NCI-H2171 (cell line): Measurements from ENCODE around the gene STARD5.
"Not testable (repeated sequence)": the region's sequence is repeated elsewhere in the genome, so short reads cannot be mapped to it uniquely, and the experiment has no call there.

Source experiments
- DNase-seq: peaks from one replicate; lab custom pipeline; 2025; lab: John Stamatoyannopoulos, UW

STARD5 gene

DNA sequence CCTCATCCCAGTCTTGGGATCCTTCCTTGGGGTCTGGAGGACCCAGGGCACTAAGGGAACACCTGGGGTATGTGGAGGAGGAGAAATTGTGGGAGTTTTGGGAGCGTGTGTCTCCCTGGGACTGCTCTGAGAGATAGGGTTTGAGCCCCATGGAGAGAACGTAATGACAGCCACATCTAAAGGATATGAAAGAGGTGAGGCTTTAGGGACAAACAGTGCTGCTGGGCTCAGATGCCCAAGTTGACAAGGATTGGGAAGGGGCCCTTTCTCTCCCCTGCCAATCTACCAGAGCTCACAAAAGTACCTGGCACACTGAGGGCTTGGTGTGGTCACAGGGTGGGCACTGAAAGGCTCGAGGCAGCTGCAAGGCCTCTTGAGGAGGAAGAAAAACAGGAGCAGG is 13.3 kb upstream of the STARD5 start:
- DNase-seq: no peak

DNA sequence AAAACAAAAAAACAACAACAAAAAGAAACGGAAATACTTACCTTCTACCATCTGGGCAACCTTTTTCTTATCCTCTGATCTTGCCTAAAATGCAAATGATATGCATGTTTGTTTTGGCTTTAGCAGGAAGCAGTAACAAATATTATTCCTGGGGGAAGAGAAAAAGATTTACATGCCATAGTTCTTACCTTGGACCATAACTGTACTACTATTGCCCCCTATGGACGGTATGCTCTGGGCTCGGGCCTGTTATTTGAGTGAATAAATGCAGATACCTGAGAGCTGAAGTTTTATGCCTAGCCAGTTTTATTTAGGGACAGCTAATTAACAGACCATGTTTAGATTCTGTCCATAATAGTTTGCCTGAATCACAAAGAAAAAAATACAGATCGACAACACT is 12.6 kb upstream of the STARD5 start:
- no peak for DNase-seq

GRCh38 chr15:81335631-81336030 is 11.7 kb upstream of the STARD5 start:
- no peak for DNase-seq

GRCh38 chr15:81334768-81335435 is 11.0 kb upstream of the STARD5 start:
- no peak for DNase-seq

GRCh38 chr15:81333363-81333762 is 9.4 kb upstream of the STARD5 start:
- no peak for DNase-seq

- DNase-seq: no peak
These were observed 8.4 kb upstream of the STARD5 start for GRCh38 chr15:81332326-81332725.

- no peak for DNase-seq
These were observed 7.7 kb upstream of the STARD5 start for GRCh38 chr15:81331600-81331999.

DNA sequence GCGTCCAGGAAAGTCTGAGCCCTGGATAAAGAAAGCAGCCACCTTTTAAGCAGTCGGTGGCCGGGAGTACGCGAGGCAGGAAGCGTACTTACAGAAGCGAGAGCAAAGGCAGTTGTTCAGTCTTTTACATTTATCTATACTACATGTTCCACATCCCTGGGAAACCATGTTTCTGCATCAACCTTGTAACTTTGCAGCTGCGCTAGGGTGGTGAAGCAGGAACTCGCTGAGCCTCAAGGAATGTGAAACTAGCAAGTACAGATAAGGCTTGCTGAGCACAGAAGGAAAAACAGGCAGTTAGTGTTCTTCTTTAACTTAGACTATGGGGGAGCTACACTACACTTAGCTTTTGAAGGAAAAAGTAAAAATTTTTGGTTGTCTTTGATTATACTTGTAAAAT is 7.2 kb upstream of the STARD5 start:
- DNase-seq: not testable (repeated sequence)

DNA sequence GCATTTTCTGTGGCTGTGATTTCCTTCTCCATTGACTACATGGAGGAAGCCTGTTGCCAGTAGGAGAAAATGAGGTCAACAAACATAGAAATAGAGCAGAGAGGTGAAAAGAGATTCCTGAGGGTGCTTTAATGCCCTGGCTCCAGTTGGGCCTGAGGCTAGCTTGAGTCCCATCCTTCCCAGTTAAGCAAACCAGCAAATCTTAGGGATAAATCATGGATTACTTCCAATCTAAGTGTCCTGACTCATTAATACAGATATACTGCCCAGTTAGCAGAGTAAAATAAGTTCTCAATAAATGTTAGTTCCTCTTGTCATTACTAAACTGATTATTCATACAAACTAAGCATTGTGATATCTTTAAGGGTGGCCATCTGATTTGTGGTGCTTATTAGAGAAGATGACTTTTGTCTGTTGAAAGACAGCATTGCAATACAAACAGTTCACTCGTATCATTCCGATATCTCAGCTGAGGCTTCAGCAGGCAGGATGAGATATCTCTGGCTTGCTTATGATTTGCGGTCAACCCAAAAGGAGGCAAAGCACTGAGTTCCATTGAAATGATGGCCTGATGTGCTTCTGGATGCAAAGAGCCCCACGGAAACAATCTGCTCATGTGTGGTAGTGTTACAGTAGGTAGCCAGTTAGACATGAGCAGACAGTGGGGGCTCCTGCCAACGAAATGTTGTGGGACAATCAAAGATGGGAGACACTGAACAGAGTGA is 6.6 kb upstream of the STARD5 start:
- no peak for DNase-seq

- DNase-seq: no peak
These were observed 5.5 kb upstream of the STARD5 start for GRCh38 chr15:81329446-81329845.

DNA sequence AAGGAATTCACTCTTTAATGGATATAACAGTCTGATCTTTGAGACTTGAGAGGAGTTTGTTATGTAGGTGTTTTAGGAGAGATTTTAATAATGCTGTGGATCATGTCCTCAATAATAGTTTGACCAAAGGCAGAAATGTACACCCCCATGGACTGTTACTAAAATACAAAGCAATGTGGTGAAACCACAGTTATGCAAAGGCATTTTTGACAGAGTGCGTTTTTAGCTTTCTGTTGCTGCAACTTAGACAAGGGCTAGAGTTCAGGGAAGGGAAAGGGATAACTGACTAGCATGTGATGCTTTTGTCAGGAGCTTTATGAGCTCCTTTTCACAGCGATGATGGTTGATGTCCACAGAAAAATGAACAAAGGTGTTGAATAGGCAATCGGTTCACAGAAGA is 3.6 kb upstream of the STARD5 start:
- no peak for DNase-seq

DNA sequence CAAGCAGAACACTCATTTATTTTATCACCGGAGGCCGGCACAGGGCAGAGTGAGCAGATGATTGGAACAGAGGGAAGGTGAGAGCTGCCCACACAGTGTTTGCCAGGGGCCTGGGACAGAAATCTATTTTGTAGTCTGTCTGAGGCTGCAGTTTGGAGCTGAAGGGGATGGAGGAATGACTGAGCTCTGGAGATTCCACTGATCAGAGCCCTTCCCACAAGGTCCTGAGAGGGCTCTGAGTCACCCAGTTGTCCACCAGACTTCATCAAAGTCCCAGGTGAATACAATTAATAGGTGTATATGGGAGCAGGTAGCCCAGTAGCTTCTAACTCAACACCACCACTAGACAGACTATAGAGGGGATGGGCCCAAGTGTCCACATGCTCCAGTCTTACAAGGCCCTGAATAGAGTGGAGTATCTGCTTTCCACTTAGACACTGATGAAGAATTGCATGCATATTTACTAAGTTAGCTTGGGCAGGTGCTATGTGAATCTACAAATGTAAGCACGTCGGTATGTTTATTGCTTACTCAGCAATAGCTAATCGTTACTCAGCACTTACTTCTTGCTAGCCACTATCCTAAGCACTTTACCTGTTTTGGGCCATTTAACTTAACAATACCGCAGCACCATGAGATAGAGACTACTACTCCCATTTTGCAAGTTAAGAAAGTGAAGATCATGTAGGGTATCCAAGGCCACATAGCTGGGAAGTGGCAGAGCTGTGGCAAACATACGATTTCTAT is 2.7 kb upstream of the STARD5 start:
- DNase-seq: no peak

DNA sequence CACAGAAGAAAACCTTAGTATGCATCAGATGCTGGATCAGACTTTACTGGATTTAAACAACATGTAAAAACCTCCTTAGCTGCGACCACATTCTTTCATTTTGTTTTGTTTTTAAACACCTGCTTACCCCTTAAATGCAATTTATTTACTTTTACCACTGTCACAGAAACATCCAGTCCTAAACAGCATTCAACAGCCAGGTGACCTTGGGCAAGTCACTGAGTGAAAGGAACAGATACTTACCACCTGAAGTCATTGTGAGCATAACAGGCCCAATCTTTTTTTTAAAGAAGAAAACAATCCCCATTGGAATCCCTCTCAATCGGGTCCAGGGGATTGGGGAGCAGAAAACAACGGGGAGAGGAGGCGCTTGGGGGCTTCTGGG is 390 bp downstream of the STARD5 start:
- no peak for DNase-seq

GRCh38 chr15:81322676-81323253 is 1.2 kb downstream of the STARD5 start:
- DNase-seq: no peak

GRCh38 chr15:81321667-81322066 is 2.3 kb downstream of the STARD5 start:
- no peak for DNase-seq

DNA sequence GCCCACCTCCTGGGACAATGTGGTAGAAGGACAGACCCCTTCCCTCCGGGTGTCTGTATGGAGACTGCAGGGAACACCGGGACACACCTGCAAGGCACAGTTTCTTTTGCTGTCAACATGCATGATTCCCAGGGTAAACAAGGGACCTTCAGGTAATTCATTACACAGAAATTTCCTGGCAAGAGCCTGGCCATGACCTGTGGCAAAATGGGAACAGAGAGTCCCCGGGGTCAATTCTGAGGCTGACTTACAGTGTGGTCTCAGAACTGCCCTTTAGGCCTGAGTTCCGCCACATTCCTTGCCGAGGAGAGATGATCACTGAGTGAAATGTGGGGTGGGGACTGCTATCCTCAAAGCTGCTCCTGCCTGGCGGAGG is 6.3 kb downstream of the STARD5 start:
- DNase-seq: no peak

DNA sequence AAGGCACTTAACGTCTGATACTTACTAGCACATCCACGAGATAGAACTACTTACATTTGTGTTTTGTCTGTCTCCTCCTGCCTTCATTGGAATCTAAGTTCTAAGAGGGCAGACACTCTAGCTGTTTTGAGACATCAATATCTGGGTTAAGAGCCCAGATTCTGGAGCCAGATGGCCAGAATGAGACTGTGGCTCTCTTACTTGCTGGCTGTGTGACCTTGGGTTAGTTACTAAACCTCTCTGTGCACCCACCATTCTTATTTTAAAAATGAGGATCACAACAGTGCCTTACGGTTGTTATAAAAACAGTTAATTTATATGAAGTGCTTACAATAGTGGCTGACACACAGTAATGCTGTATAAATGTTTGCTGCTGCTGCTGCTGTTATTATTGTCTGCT is 7.7 kb downstream of the STARD5 start:
- no peak for DNase-seq

DNA sequence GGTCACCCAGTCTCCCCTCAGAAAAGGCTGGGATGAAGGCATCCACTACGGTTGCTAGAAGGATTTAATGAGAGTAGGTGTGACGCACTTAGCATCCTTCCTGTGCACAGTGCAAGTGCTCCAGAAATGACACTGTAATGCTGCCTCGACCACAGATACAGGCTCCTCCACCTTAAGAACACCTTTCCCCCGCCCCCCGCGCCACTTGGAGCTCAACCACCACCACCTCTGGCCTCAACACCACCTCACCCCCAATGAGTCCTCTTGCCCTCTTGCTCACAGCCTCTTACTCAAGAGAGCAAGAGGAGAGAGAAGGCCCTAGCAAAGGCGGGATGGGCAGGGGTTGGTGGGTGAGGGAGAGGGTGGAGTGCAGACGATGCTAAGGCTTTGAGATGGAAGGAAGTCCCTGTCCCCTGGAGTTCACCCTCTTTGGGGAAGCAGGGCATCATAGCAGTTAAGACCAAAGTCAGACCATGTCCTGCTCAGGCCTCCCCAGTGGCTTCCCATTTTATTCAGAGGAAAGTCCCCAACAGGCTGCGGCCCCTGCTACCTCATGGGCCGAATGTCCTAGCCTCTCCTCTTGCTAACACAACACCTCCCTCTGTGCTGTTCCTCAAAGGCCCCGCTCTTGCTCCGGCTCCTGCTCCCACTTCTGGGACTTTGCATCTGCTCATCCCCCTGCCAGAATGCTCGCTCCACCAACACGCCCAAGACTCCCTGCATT is 8.3 kb downstream of the STARD5 start:
- DNase-seq: no peak

DNA sequence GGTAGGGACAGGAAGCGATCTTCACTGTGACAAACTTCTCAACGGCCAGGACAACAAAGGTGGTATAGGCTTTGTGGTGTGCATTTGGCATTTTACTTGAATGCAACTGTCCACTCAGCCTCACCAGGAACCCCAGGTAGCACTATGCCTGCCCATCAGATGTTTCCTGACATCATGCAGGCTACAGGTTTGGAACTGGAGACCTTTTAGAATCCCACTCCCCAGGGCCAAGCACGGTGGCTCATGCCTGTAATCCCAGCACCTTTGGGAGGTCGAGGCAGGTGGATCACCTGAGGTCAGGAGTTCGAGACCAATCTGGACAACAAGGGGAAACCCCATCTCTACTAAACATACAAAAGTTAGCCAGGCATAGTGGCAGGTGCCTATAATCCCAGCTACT is 9.6 kb downstream of the STARD5 start:
- DNase-seq: no peak

DNA sequence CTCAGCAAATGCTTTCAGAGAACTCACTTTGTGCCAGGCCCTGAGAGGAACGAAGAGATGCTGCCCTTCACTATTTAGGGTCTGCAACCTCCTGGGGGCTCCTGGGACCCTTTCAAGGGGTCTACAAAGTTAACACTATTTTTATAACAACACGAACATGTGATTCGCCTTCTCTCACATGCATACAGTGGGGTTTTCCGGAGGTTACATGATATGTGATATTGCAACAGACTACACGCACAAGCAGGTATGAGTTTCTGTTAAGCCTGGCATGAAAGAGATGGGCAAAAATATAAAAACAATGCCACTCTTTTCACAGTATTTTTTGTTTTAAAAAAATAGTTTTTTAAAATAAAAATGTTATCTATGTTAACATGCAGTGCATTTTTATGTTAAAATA is 10.3 kb downstream of the STARD5 start:
- DNase-seq: no peak

DNA sequence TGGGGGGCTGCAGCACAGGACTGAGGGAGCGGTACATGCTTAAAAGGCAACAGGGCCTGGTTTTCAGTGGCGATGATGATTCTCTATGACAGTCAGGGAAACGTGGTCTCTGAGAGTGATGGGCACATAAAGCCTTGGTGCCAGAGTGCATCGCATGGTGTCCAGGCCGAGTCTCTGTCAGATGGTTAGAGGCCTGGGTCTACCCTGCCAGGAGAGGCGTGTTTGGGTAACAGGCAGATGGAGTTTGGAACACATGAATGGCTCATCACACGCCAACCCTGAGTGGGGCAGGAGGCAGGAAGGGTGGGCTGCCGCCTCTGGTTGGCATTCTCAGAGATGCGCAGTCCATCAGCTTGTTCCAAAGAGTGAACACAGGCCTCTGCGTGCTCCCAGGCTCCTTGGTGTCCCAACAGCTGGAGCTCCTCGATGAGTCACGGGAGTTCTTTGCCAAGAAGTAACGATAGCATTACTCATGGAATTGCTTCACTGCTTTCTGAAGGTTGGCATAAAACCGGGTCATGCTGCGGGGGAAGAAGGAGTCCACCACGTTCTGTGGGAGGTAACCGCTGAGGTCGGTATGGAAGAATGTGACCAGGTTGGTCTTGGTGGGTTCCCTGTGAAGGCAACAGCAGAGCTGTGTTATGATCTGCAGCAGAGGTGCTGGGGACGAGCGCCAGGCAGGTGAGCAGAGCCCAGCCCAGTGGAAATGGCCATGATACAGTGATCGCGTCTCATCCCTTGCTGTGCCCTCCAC is 11.0 kb downstream of the STARD5 start:
- no peak for DNase-seq
